ENCODE measurements around the gene SGPP1. TPM values are rescaled to one million over a fixed set of nuclear protein-coding genes. Genes with fewer than 3 reads are reported as not detected.

SGPP1 gene
- total RNA-seq, 2 experiments from 2014 or later = 21.0 to 35.4 TPM

- Histone ChIP-seq H3K4me2 (ENCODE audit: low read length) (no peak overlapping the region), H2AFZ (ENCODE audit: low read length) (no peak overlapping the region), H3K9me2 (ENCODE audit: insufficient read depth, low read length) (no peaks in the 10 kb centered on the region), H4K20me1 (ENCODE audit: insufficient read depth, low read length) (no peaks in the 10 kb centered on the region), H3K4me1 (ENCODE audit: insufficient read depth, low read length, poor library complexity, severe bottlenecking) (peaks cover 14% of the 10 kb centered on the region), H3K36me3 (ENCODE audit: insufficient read depth, low read length) (peaks cover 78% of the 10 kb centered on the region), H3K79me2 (ENCODE audit: insufficient read depth, low read depth, low read length) (peaks cover 96% of the 10 kb centered on the region), H3K4me3 (ENCODE audit: low read depth, low read length, poor library complexity, severe bottlenecking) (no peak overlapping the region), H3K9me3 (ENCODE audit: low read length) (peaks cover 21% of the 10 kb centered on the region), H3K27ac (ENCODE audit: low read depth, low read length, poor library complexity, severe bottlenecking) (no peak overlapping the region)
- BruUV-seq (replicated peaks) = no TSS peak
- ChIA-PET POLR2A (interaction anchor here (1.0 to 2.0 kb wide), 3 partner anchors 9 to 13 kb away, joined by 3 to 8 read pairs (median 3); no protein-coding TSS in a partner anchor), CTCF (ENCODE audit: unreplicated experiment) (no interaction called here)
- intact Hi-C loops (cut with micrococcal nuclease; ENCODE audit: unreplicated experiment) = no loop called here
- TF ChIP-seq EZH2phosphoT487 (IDR thresholded peaks at IDR 0.05; ENCODE audit: borderline replicate concordance, low read depth, low read length) = no peak
- TF ChIP-seq, protein P1, sequence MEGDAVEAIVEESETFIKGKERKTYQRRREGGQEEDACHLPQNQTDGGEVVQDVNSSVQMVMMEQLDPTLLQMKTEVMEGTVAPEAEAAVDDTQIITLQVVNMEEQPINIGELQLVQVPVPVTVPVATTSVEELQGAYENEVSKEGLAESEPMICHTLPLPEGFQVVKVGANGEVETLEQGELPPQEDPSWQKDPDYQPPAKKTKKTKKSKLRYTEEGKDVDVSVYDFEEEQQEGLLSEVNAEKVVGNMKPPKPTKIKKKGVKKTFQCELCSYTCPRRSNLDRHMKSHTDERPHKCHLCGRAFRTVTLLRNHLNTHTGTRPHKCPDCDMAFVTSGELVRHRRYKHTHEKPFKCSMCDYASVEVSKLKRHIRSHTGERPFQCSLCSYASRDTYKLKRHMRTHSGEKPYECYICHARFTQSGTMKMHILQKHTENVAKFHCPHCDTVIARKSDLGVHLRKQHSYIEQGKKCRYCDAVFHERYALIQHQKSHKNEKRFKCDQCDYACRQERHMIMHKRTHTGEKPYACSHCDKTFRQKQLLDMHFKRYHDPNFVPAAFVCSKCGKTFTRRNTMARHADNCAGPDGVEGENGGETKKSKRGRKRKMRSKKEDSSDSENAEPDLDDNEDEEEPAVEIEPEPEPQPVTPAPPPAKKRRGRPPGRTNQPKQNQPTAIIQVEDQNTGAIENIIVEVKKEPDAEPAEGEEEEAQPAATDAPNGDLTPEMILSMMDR (conservative IDR thresholded peaks at IDR 0.05; ENCODE audit: low read length) = no peak
- DNase-seq (ENCODE audit: low spot score) = no peak
Measured at GRCh38 chr14:63713058-63713457, 14.8 kb downstream of the SGPP1 start.

DNA sequence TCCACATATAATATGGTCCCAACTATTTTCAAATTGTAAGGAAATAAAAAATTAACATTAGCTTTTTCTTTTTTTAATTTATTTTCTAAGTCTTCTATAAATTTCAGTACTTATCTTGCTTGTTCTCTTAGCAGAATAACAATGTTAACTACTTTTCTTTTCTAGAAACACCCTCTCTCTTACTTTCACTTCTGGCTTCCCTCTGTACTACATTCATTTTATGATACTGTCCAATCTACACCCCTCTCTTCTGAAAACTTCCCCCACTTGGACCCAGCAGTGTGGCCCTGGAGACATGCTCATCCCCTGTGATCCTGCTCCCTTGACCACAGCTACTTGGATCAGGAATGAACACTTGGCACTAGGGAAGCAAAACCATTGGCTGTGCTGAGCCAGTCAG is 15.7 kb downstream of the SGPP1 start:
- peaks cover 69% of the 10 kb centered on the region for H3K36me3 ChIP-seq (ENCODE audit: insufficient read depth, low read length)
- peaks cover 12% of the 10 kb centered on the region for H3K9me3 ChIP-seq (ENCODE audit: low read length)
- no peak overlapping the region for H3K4me3 ChIP-seq (ENCODE audit: low read depth, low read length, poor library complexity, severe bottlenecking)
- H3K4me2 ChIP-seq (ENCODE audit: low read length) = no peak overlapping the region
- no peak overlapping the region for H2AFZ ChIP-seq (ENCODE audit: low read length)
- H3K4me1 ChIP-seq (ENCODE audit: insufficient read depth, low read length, poor library complexity, severe bottlenecking) = peaks cover 24% of the 10 kb centered on the region
- ChIA-PET CTCF (ENCODE audit: unreplicated experiment) (interaction anchor here (0.6 kb wide), 1 partner anchor 1777 kb away, joined by 3 read pairs; no protein-coding TSS in a partner anchor), POLR2A (interaction anchor here (0.7 to 2.0 kb wide), 5 partner anchors 10 to 66 kb away, joined by 3 to 8 read pairs (median 4); no protein-coding TSS in a partner anchor)
- H4K20me1 ChIP-seq (ENCODE audit: insufficient read depth, low read length) = no peaks in the 10 kb centered on the region
- H3K79me2 ChIP-seq (ENCODE audit: insufficient read depth, low read depth, low read length) = peaks cover 96% of the 10 kb centered on the region
- intact Hi-C loops (cut with micrococcal nuclease; ENCODE audit: unreplicated experiment) = no loop called here
- TF ChIP-seq, protein P1 (conservative IDR thresholded peaks at IDR 0.05; ENCODE audit: low read length) = no peak
- TF ChIP-seq EZH2phosphoT487 (IDR thresholded peaks at IDR 0.05; ENCODE audit: borderline replicate concordance, low read depth, low read length) = no peak
- no peaks in the 10 kb centered on the region for H3K9me2 ChIP-seq (ENCODE audit: insufficient read depth, low read length)
- DNase-seq (ENCODE audit: low spot score) = no peak
- no peak overlapping the region for H3K27ac ChIP-seq (ENCODE audit: low read depth, low read length, poor library complexity, severe bottlenecking)
- BruUV-seq (replicated peaks) = TSS peak; percentile 34

DNA sequence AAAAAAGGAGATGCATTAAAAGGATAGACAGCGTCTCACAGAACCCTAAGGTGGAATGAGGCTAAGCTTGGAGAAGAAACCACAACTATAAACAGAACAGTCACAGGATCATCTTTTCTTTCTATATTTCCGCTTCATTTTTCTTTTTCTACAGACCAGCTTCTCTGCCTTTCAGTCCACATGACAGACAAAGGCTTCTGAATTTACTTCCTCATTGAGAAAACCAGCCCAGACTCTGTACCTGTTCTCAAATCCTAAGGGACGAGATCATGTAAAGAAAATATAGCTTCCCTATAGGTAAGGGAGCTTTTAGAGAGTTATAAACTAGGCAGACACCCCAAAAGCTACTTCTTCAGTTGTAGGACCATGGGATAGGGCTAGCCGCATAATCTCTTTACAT is 17.4 kb downstream of the SGPP1 start:
- ChIA-PET POLR2A (interaction anchor here (0.5 to 1.5 kb wide), 7 partner anchors 10 to 68 kb away, joined by 3 to 7 read pairs (median 4); no protein-coding TSS in a partner anchor), CTCF (ENCODE audit: unreplicated experiment) (interaction anchor here (1.0 kb wide), 1 partner anchor 11 kb away, joined by 3 read pairs; no protein-coding TSS in a partner anchor)
- no TSS peak for BruUV-seq (replicated peaks)
- Histone ChIP-seq H3K4me2 (ENCODE audit: low read length) (peak overlapping the region; percentile 20; the same call in 1 of the 2 replicates), H3K9me3 (ENCODE audit: low read length) (peaks cover 6% of the 10 kb centered on the region), H2AFZ (ENCODE audit: low read length) (no peak overlapping the region), H3K79me2 (ENCODE audit: insufficient read depth, low read depth, low read length) (peaks cover 97% of the 10 kb centered on the region), H3K4me3 (ENCODE audit: low read depth, low read length, poor library complexity, severe bottlenecking) (no peak overlapping the region), H3K4me1 (ENCODE audit: insufficient read depth, low read length, poor library complexity, severe bottlenecking) (peaks cover 40% of the 10 kb centered on the region), H3K27ac (ENCODE audit: low read depth, low read length, poor library complexity, severe bottlenecking) (no peak overlapping the region), H3K36me3 (ENCODE audit: insufficient read depth, low read length) (peaks cover 54% of the 10 kb centered on the region), H3K9me2 (ENCODE audit: insufficient read depth, low read length) (no peaks in the 10 kb centered on the region), H4K20me1 (ENCODE audit: insufficient read depth, low read length) (peaks cover 5% of the 10 kb centered on the region; the same call in 1 of the 2 replicates)
- intact Hi-C loops (cut with micrococcal nuclease; ENCODE audit: unreplicated experiment) = no loop called here
- DNase-seq (ENCODE audit: low spot score) = peak; percentile 26
- TF ChIP-seq, protein P1 (conservative IDR thresholded peaks at IDR 0.05; ENCODE audit: low read length) = no peak
- no peak for TF ChIP-seq EZH2phosphoT487 (IDR thresholded peaks at IDR 0.05; ENCODE audit: borderline replicate concordance, low read depth, low read length)
